H9 (cell line): ENCODE results near the gene TMEM117. TPM values are rescaled to one million over a fixed set of nuclear protein-coding genes. Genes with fewer than 3 reads are reported as not detected.

Source experiments
- DNase-seq: peaks from one replicate; pipeline ENCODE4 v3.0.0-alpha.2; 2017
- H2AFZ ChIP-seq: one replicate; pipeline ENCODE4 v1.6.1; 2013; ENCODE audit warnings: mild to moderate bottlenecking, low read length, control low read depth, moderate library complexity
- H2AK5ac ChIP-seq: 2 replicates; pipeline ENCODE4 v1.6.1; 2013; ENCODE audit warnings: low read length, control low read depth, mixed read lengths; ENCODE audit not compliant: insufficient read length
- H2BK120ac ChIP-seq: one replicate; pipeline ENCODE4 v1.6.1; 2013; ENCODE audit warnings: low read depth, mild to moderate bottlenecking, low read length, control low read depth, inconsistent platforms; ENCODE audit not compliant: poor library complexity, severe bottlenecking
- H2BK12ac ChIP-seq: 2 replicates; pipeline ENCODE4 v1.6.1; 2013; ENCODE audit warnings: low read length, control low read depth, mixed read lengths, low read depth; ENCODE audit not compliant: insufficient read length
- H2BK15ac ChIP-seq: 2 replicates; pipeline ENCODE4 v1.6.1; 2013; ENCODE audit warnings: low read depth, low read length, control low read depth
- H2BK20ac ChIP-seq: one replicate; pipeline ENCODE4 v1.6.1; 2013; ENCODE audit warnings: low read depth, mild to moderate bottlenecking, low read length, control low read depth, inconsistent platforms; ENCODE audit not compliant: poor library complexity, severe bottlenecking
- H2BK5ac ChIP-seq: 2 replicates; pipeline ENCODE4 v1.6.1; 2013; ENCODE audit warnings: low read length, control low read depth, mixed read lengths; ENCODE audit not compliant: insufficient read length
- H3K14ac ChIP-seq: 2 replicates; pipeline ENCODE4 v1.6.1; 2013; ENCODE audit warnings: low read length, control low read depth; ENCODE audit not compliant: insufficient read depth
- H3K18ac ChIP-seq: 2 replicates; pipeline ENCODE4 v1.6.1; 2013; ENCODE audit warnings: low read depth, mild to moderate bottlenecking, mixed read lengths, low read length, control low read depth; ENCODE audit not compliant: insufficient read length
- H3K23ac ChIP-seq: 2 replicates; pipeline ENCODE4 v1.6.1; 2013; ENCODE audit warnings: low read length, control low read depth, mixed read lengths, low read depth; ENCODE audit not compliant: insufficient read length
- H3K23me2 ChIP-seq: 2 replicates; pipeline ENCODE4 v1.6.1; 2013; ENCODE audit warnings: low read depth, mild to moderate bottlenecking, mixed read lengths, low read length, control low read depth; ENCODE audit not compliant: insufficient read length, poor library complexity, severe bottlenecking
- H3K27ac ChIP-seq: 2 replicates; pipeline ENCODE4 v1.5.1; 2013; ENCODE audit warnings: low read length, control low read depth, mixed read lengths, low read depth; ENCODE audit not compliant: insufficient read length
- H3K27me3 ChIP-seq: 2 replicates; pipeline ENCODE4 v1.6.1; 2013; ENCODE audit warnings: low read length, control low read depth, inconsistent platforms; ENCODE audit not compliant: insufficient read depth
- H3K4ac ChIP-seq: 2 replicates; pipeline ENCODE4 v1.6.1; 2013; ENCODE audit warnings: low read depth, mild to moderate bottlenecking, control low read depth, inconsistent platforms, low read length, moderate library complexity
- H3K4me1 ChIP-seq: 2 replicates; pipeline ENCODE4 v1.6.1; 2013; ENCODE audit warnings: low read length, control low read depth, inconsistent platforms; ENCODE audit not compliant: insufficient read depth
- H3K4me2 ChIP-seq: 2 replicates; pipeline ENCODE4 v1.6.1; 2013; ENCODE audit warnings: low read length, control low read depth, mixed read lengths; ENCODE audit not compliant: insufficient read length, insufficient read depth
- H3K56ac ChIP-seq: 2 replicates; pipeline ENCODE4 v1.6.1; 2013; ENCODE audit warnings: low read depth, mild to moderate bottlenecking, mixed read lengths, low read length, control low read depth; ENCODE audit not compliant: insufficient read length
- H3K79me1 ChIP-seq: 2 replicates; pipeline ENCODE4 v1.6.1; 2013; ENCODE audit warnings: low read depth, mild to moderate bottlenecking, moderate library complexity, low read length, control low read depth, inconsistent platforms; ENCODE audit not compliant: insufficient read depth, poor library complexity, severe bottlenecking
- H3K79me2 ChIP-seq: 2 replicates; pipeline ENCODE4 v1.6.1; 2013; ENCODE audit warnings: low read length, control low read depth, inconsistent platforms; ENCODE audit not compliant: insufficient read depth
- H3K9ac ChIP-seq: 2 replicates; pipeline ENCODE4 v1.6.1; 2013; ENCODE audit warnings: low read length, control low read depth, mixed read lengths; ENCODE audit not compliant: insufficient read length; ENCODE audit errors: extremely low read depth
- H3K9me3 ChIP-seq: one replicate; pipeline ENCODE4 v1.6.1; 2013; ENCODE audit warnings: low read depth, low read length, inconsistent platforms; ENCODE audit not compliant: control insufficient read depth
- H3T11ph ChIP-seq: one replicate; pipeline ENCODE4 v1.6.1; 2013; ENCODE audit warnings: mild to moderate bottlenecking, low read length, control low read depth, inconsistent platforms
- H4K20me1 ChIP-seq: one replicate; pipeline ENCODE4 v1.6.1; 2013; ENCODE audit not compliant: control insufficient read depth, insufficient read length, insufficient read depth
- H4K5ac ChIP-seq: 2 replicates; pipeline ENCODE4 v1.6.1; 2013; ENCODE audit warnings: low read depth, mild to moderate bottlenecking, mixed read lengths, low read length, control low read depth; ENCODE audit not compliant: insufficient read length
- H4K8ac ChIP-seq: replicated peaks from 2 replicates; pipeline ENCODE4 v1.6.1; 2013; ENCODE audit warnings: low read length, control low read depth, mixed read lengths, low read depth; ENCODE audit not compliant: insufficient read length
- H4K91ac ChIP-seq: 2 replicates; pipeline ENCODE4 v1.6.1; 2013; ENCODE audit warnings: low read depth, mild to moderate bottlenecking, moderate library complexity, mixed read lengths, low read length, control low read depth; ENCODE audit not compliant: insufficient read length
- H3K27ac Mint-ChIP-seq, 3 experiments: 2 replicates in 2 of 3; 3 replicates in 1 of 3; pipeline ENCODE4 v1.8.0; 2020 to 2021; ENCODE audit warnings: mixed read lengths in 3 of 3, mild to moderate bottlenecking in 1 of 3, moderate library complexity in 1 of 3
- H3K27me3 Mint-ChIP-seq: 2 replicates; pipeline ENCODE4 v1.8.0; 2021; ENCODE audit warnings: low read depth, mild to moderate bottlenecking, moderate library complexity, mixed read lengths
- H3K36me3 Mint-ChIP-seq, 3 experiments: 2 replicates in 2 of 3; 3 replicates in 1 of 3; pipeline ENCODE4 v1.8.0; 2020 to 2021; ENCODE audit warnings: low read depth in 3 of 3, mixed read lengths in 3 of 3; ENCODE audit not compliant: insufficient read depth in 1 of 3
- H3K4me1 Mint-ChIP-seq, 2 experiments: 2 replicates each; pipeline ENCODE4 v1.8.0; 2020; ENCODE audit warnings: mixed read lengths in 2 of 2
- H3K4me3 Mint-ChIP-seq, 2 experiments: 2 replicates in 1 of 2; 3 replicates in 1 of 2; pipeline ENCODE4 v1.8.0; 2020 to 2021; ENCODE audit warnings: mild to moderate bottlenecking in 2 of 2, mixed read lengths in 2 of 2, moderate library complexity in 1 of 2
- H3K9me3 Mint-ChIP-seq, 2 experiments: 2 replicates in 1 of 2; 3 replicates in 1 of 2; pipeline ENCODE4 v1.8.0; 2020; ENCODE audit warnings: mild to moderate bottlenecking in 2 of 2, mixed read lengths in 2 of 2, moderate library complexity in 1 of 2
- CTCF ChIP-seq: fragments of 200-600 bp; sonication (generic); conservative IDR thresholded peaks from 3 replicates; pipeline ENCODE4 v1.8.0; 2021; ENCODE audit warnings: antibody characterized with exemption, mild to moderate bottlenecking
- total RNA-seq: library from RNA; stranded (reverse); gene quantifications from 2 replicates; pipeline ENCODE4 v1.2.1, GENCODE V29; 2021

TMEM117 gene
- total RNA-seq, 1 experiment from 2014 or later, result 1.7 TPM

- Mint-ChIP-seq H3K4me1 (no peaks in the 10 kb centered on the region), H3K27ac (no peak overlapping the region), H3K36me3 (peaks cover 0 to 12% (median 0%) of the 10 kb centered on the region in 3 experiments; a peak in 2 of 7 replicates), H3K9me3 (peaks cover 3 to 8% of the 10 kb centered on the region in 2 experiments), H3K4me3 (no peak overlapping the region), H3K27me3 (no peaks in the 10 kb centered on the region)
- Histone ChIP-seq H2BK5ac (no peak overlapping the region), H2AFZ (no peak overlapping the region), H3K9me3 (no peaks in the 10 kb centered on the region), H3K4me1 (peaks cover 2% of the 10 kb centered on the region; the same call in 1 of the 2 replicates), H3K27me3 (no peaks in the 10 kb centered on the region), H3K14ac (no peak overlapping the region), H3K23me2 (no peaks in the 10 kb centered on the region), H3K9ac (no peak overlapping the region), H3K4me2 (no peak overlapping the region), H3K79me2 (no peaks in the 10 kb centered on the region), H4K8ac (no peak overlapping the region), H4K5ac (no peak overlapping the region), H2BK15ac (no peak overlapping the region), H3K27ac (no peak overlapping the region), H2BK12ac (no peak overlapping the region), H3K23ac (no peak overlapping the region), H4K91ac (no peak overlapping the region), H2AK5ac (no peak overlapping the region), H3K4ac (no peak overlapping the region), H3K79me1 (no peaks in the 10 kb centered on the region), H2BK20ac (no peak overlapping the region), H4K20me1 (no peaks in the 10 kb centered on the region), H3K18ac (no peak overlapping the region), H3T11ph (no peak overlapping the region), H3K56ac (no peak overlapping the region), H2BK120ac (no peak overlapping the region)
- no peak for TF ChIP-seq CTCF
- DNase-seq, result no peak
Observed at GRCh38 chr12:44118946-44119345, 283.1 kb downstream of the TMEM117 start.
